Hypothalamus (tissue), 51 donors: Measurements from ENCODE around the gene PRR5L.
A peak's percentile ranks its signal among the peaks of the same experiment; 100 is the strongest.

Experiments used
- DNase-seq, 51 donors: peaks; one replicate each; lab custom pipeline; 2025; lab: John Stamatoyannopoulos, UW

PRR5L gene

DNA sequence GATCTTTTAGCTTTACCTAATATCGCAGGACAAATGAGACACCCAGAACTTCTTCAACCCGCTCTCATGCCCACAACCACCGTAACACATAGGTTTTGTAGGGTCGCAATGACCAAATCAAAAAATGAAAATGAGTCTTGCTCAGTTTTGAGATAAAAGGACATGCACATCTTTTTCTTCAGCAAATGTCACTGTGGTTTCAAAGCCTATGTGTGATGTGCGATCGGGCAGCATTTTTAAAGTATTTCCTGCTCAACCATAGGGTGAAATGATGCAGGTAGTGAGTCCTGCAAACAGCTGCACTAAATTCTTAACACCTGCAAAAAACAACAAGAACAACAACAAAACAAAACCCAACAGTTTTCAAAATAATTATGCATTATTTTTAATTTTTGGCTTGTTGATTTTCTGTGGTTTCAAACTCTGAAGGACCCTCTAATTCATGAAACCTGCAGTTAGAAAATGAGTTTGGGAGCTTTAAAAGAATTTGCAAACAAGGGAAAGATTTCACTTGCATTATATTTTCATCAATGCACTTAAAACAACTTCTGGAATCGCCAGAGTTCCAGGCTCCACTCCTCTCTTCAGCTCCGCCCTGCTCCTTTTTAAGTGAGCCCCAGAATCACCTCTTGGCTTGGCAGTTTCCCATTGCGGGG lies 79.4 kb downstream of the PRR5L start:
- no peak for DNase-seq

DNA sequence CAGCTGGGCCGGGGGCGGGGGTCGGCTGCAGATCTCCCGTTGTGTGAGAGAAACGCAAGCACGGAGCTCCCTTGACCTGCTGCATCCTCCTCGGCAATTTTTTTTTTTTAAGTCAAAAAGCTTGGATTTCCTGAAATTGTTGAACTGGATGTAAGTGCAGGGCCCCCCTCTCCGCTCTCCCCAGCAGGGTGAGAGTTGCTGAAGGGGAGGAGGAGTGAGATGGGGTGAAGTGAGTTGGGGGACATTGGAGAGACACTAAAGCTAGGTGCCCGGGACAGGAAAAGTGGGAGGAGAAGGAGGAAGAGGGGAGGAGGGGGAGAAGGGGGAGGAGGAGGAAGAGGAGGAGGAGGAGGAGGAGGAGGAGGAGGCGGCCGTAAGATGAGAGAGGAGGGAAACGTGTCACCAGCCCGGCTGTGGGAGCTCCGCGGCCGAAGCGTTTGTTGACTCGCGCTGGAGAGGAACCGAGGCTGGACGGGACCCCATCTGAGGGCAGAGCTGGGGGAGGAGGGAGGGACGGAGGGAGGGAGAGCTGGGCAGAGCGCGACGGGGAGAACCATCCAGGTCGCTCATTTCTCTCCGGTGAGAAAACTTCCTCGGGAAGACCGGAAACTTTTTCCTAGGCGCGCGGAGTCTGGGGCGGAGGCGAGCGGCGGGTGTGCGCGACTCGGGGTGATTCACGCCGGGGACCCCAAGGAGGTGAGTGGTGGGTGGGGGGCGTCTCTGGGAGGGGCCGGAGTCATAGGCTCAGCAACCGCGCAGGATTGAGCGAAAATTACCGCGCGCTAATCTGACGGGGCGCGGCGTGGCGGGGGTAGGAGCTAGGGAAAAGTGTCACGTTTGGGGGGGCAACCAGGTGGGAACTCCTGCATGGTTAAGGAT lies 80.2 kb downstream of the PRR5L start:
- DNase-seq = peak in 13 of 51 donors; percentile 5 to 49 (median 24)

DNA sequence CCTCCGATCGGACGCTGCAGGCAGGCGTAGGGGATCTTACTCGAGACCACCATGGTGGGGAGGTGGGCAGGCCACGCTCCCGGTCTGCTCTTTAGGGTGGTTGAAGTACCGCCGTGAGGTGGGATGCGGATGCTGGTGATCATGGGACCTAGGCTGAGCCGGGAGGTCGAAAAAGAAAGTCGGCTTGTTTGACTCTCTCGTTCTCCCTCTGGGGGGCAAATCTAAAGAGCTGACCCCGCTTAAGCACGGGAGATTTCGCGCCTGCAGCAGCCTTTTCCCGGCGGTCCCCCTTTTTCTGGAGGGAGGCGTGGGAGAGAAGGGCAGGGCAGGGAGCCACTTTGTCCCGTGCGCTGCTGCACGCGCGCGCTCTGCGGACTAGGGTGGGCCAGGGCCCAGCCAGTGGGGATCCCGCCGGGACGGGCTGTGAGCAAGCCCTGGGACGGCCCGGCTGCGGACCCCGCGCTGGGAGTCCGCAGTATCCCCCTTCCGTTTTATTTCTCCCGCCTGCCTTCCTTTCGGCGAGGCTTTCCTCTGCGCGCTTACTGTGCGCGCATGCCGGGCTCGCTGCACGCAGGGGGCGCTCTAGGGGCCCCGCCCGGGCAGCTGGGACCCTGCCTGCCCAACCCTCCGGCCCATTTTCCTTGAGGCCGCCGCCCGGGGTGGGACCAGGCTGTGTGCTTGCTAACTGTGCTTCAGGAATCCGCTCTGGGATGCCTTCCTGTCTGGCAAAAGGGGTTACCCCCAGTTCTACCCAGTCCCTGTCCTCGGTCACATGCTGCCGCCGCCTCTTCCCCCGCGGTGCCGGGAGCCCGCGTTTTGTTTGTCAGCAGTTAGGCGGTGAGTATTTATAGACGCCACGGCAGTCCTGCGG lies 81.0 kb downstream of the PRR5L start:
- peak in 40 of 51 donors; percentile 15 to 85 (median 44) for DNase-seq

DNA sequence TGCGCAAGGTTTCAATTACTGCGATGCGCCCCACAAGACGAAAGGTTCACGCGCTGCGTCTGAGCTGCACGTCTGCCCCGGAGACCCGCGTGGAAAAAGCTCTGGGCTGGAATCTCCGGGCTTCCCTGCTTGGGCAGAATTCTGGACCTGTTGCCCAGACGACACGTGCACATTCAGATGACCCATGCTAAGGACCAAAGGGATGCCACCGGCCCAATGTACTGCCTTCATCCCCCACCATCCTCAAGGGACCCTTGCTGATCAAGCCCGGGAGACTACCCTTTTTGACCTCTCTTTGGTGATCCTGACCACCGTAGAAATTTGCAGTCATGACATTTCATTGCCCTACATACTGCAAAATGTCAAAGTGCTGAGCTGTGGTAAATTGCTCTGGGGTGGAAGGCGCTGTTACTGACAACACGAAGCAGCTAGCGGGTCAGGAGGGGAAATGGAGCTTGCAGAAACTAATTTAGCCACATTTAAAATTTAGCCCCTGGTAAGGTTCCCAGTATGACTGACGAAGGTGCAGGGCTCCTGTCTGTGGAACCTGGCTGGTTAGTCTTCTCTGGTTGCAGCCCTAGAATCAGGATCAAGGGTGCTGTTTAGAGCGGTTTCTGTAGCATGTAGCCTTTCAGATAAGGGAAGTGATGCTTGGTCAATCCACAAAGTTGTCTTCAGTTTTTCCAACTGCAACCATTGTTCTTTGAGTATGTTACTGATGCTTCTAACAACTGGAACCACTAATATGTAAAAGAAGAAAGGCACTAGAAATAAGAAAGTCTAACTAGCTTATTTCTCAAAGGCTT lies 81.9 kb downstream of the PRR5L start:
- peak in 5 of 51 donors; percentile 36 to 80 (median 50) for DNase-seq

DNA sequence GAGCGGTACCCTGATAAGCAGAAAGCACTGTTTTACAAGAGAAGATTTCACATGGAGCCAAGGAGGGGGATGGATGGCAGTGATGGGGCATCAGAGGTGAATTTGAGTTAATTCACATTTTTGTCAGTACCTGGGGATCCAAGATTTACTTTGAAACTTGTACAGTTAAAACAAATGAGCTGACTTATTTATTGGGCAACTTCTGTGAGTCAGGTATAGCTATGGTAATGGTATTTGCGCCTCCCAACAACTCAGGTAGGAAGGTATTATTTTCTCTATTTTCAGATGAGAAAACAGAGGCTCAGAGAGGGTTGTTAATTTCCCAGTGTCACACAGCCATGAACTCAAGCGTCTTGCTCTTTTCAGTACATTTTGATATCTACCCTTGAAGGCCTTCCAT lies 83.6 kb downstream of the PRR5L start:
- DNase-seq = no peak

DNA sequence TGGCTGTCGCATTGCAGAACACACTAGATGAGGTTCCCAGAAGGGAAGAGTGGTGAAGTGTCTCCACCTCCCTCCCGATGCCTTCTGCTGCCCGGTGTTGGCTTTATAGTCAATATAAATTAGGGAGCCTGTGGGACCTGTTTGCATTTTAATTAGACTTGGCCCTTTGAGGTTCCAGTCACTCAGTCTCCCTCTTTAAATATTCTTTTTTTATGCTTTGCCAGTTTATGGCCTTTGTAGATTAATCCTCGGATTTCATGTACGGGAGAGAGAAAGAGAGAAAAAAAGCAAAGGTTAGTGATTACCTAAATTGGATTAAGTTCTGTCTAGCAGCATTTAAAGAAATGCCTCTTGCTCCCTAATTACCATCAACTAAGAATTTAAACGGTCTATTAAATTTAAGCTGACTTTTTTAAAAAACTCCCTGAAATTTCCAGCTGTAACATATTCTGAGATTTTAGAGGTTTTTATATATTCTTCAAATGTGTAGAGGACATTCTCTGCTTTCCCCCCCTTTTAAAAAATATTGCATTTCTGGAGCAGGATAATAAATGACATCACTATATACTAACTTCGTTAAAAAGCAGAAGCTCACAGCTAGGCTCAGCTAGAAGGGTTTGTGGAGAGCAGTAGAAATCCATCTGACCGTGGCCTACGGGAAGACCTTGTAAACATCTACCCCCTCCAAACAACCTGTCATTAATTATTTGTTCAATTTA lies 84.4 kb downstream of the PRR5L start:
- DNase-seq = no peak

DNA sequence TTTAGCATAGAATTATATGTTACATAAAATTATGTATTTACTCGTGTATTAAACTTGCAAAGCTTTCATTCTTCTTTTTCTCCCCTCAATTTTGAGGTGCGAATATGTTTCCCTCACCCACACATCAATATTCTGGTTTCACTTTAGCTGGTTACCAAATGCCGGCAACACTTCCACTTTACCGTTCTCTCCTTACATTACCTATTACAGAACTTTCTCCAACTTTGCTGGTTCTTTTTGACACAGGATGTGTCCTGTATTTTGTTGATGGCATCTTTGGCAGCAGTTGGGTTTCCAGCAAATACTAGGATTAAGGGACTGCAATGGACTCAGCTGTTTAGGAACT lies 84.9 kb downstream of the PRR5L start:
- no peak for DNase-seq

DNA sequence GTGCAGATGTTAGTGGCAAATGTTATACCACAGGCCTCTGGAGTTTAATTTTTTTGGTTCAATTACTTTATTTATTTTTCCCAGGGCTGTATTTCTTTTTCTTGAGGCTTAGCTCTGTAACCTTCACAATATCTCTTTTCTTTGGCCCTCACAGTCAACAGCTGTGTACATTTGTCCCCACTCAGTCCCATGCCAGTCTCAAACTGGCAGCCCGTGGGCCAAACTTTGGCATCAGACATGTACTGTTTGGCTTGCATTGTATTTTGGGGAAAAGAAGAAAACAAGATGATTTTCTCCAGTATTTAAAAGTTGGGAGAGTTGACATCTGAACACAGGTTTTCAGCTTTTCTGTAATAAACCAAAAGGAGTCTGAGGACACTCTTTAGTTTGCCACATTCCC lies 87.1 kb downstream of the PRR5L start:
- DNase-seq = peak in 8 of 51 donors; percentile 5 to 45 (median 17)

DNA sequence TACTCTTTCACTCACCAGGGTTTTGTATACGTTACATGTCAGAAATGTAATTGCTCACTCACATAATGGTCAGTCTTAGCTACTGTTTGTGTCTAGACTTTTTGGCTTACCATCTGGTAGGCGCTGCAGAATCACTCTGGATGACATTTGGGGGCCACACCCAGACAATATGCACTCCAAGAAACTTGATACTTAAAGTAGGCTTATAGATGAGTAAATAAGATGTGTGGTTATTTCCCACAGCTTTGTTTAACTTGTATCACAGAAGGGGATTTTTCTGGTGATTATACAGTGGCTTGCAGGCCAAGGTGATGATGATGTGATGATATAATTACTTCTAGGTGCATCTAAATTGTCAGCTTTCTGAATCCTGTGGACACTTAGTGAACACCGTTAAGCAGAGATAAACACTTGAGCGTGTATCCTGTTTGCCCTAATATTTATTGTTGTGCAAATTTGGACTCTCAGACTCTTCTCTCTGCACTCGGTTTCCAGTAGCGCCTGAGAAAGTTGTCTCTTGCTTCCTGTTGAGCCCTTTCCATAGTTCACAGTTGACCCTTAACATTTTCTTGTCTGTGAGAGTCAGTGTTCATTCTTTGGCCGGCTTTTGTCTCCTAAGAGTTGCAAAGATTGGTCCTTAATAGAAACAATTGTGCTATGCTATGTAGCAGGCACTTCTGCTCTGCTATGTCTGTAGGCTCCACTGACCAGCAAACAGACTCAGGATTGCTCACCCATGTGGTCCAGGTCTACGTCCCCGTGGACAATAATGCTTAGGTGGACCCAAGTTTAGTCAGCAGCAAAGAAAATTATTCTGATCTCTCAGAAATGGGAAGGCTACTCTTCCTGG lies 89.3 kb downstream of the PRR5L start:
- no peak for DNase-seq

DNA sequence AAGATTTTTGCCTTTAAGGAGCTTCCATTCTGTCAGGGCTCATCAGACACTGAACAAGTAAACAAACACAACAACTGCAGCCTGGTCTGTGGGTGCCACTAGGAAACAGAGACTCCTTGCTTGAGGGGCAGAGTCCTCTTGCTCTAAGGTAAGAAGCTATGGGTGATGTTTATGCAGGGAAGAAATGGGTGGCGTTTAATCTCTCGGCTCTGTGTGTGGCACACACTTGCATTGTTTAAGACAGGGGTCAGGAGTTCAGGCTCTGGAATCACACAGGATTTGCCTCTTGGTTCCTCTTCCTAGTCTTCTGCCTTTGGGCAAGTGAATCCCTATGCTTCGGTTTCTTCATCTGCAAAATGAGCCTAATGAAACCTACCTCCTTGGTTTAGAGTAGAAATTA lies 90.3 kb downstream of the PRR5L start:
- DNase-seq = no peak

DNA sequence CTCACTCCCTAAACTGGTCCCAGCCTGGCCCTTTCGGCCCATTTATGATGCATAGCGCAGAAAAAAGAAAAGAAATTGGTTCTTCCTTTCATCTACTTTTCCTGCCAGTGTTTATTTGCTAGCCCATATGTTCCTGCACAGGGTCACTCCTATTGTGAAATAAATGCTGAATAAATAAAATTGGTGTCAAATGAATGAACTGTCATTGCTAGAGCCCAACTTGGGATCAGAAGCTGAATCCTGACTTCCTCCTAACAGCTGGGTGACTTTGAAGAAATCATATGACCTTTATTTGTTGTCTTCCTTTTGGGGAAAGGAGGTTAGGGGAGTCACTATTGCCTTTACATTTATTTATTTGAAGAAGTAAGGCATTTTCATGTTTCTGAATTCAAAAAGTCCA lies 92.0 kb downstream of the PRR5L start:
- DNase-seq = no peak

DNA sequence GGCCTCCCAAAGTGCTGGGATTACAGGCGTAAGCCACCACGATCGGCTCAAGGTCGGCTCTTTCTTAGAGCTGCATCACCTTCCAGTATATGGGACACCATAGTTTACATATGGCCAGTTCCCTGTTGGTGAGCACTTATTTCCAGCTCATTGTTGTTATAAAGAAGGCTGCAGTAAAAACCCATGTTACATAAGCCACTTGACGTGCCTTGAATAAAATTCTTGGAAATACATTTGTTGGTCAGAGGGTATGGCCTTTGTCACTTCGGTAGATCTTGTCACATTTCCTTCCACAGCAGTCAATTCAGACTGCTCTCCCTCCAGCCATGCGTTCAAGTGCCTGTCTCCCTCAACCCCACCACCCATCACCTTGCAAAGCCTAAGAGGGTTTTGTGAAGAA lies 92.9 kb downstream of the PRR5L start:
- DNase-seq = no peak

DNA sequence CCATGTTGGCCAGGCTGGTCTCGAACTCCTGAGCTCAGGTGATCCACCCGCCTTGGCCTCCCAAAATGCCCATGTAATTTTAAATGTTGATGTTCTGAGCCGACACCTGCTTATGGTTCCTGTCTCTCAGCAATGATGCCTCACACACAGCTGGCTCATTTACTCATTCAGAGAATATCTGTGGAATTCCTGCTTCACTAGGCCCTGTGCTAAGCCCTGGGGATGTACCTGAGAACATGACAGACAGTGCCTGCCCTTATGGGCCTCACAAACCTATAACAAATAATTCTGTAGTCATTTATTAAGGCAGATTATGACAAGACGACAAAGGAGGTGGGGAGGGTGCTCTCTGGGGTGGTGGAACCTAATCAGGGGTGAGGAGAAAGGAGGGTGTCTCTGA lies 93.7 kb downstream of the PRR5L start:
- DNase-seq = no peak

DNA sequence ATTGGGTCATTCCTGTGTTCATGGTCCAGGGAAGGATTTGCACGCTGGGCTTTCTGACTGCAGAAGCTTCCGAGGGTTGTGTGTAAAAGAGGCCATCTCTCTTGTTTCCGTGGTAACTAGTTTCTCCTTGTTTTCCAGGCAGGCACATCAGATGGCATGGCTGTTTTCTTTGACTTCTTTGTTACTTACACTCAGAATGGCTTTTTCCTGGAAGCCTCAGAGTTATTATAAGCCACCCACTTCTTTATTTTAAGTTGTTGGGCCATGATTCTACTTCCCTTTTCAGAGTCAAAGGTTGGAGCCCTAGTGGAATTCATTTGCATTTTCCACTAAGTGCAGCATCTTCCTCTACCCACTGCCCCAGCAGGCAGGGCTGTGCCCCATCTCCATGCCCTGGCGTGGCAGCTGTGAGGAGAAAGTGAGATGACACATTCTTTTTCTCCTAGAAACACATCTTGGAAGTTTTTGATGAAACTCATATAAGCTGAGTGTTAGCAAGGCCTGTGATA lies 94.9 kb downstream of the PRR5L start:
- peak in 7 of 51 donors; percentile 10 to 30 (median 18) for DNase-seq

DNA sequence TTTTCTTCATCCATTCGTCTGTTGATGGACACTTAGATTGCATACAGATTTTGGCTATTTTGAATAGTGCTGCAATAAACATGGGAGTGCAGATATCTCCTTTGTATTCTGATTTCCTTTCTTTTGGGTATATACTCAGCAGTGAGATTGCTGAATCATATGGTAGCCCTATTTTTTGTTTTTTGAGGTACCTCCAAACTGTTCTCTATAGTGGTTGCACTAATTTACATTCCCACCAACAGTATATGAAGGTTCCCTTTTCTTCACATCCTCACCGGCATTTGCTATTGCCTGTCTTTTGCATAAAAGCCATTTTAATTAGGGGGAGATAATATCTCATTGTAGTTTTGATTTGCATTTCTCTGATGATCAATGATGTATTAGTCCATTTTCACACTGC lies 96.1 kb downstream of the PRR5L start:
- DNase-seq = no peak

DNA sequence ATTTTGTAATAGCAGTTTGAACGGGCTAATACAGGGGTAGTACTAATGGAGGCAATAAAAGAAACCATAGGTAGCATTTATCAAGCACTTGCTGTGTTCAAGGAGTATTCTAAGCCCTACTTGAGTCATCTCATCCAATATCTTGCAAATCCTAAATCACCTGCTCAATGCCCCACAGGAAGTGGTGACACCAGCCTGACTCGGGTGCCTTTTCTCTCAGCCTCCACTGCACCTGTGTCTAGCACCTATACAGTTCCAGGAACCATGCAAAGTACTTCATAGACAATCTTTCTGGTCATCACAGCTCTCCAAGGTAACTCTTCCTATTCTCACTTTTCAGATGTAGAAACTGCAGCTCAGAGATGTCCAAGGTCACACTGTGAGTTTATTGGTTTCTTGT lies 98.0 kb downstream of the PRR5L start:
- DNase-seq = no peak

DNA sequence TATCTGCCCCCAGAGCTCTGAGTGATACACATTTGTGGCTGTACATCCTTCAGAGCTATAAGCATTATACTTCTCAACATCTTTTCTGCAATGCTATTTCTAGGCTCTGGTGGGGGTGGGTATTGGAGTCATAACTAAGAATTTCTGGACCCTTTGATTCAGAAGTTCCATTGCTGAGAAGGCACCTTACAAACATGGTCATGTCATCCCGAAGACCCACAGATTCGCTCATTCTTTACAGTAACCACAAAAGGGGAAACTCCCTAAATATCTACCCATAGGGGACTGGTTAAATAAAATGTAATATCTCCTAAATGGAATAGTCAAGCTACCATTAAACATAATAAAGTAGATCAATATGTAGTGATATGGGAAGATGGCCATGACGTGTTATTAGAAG lies 98.8 kb downstream of the PRR5L start:
- DNase-seq = no peak

DNA sequence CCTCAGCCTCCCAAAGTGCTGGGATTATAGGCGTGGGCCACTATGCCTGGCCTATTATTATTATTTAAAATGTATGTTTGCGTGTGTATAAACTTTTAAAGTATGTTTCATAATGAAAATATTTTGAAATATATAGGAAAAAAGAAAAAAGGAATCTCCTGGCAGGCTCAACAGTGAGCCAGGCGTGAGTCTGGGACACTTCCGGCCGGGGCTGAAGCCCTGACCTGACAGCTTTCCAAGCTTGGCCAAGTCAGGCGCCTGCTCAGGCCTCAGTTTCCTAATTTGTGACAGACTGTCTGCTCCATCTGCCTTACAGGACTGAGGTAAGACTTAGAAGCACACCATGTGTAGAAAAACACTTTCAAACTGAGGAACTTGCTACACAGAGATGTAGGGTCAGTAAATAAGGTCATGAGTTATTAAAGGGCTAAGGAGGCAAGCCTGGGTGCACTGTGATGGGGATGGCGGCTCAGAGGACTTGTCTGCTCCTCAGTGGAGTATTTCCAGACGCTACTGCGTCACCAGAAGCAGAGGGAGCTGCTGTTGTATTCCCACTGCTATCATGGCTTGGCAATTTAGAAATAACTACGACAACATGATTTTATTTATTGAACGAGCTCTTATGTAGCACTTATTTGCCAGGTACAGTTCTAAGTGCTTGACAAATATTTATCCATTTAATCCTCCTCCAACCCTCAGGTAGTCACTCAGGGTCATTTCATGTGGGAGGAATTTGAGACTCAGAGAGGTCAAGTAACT lies 100.1 kb downstream of the PRR5L start:
- no peak for DNase-seq
